GM12878 (cell line): ENCODE measurements around the gene CHAD. TPM values are rescaled to one million over a fixed set of nuclear protein-coding genes. Genes with fewer than 3 reads are reported as not detected.

Experiments
- ATAC-seq: fragments of 200-7000 bp; cut with Tn5 transposase; 3 replicates; pipeline ENCODE4 v1.9.1; 2020; ENCODE audit warnings: mild to moderate bottlenecking, moderate library complexity
- BruUV-seq: library from RNA; stranded (reverse); fragments of 400-500 nt; replicated peaks from 2 replicates; lab custom pipeline; 2021; lab: Mats Ljungman, UMichigan
- CTCF ChIA-PET: fragments of 300-600 bp; sonication (Branson Sonifier 250); formaldehyde crosslinking; extraction: SDS; loops from one replicate; lab custom pipeline; 2021; ENCODE audit warnings: inconsistent platforms; lab: Yijun Ruan, JAX
- POLR2A ChIA-PET: fragments of 350-600 bp; formaldehyde crosslinking; extraction: SDS; loops from one replicate; lab custom pipeline; 2021; ENCODE audit warnings: inconsistent platforms; lab: Charles Lee
- RAD21 ChIA-PET: fragments of 300-600 bp; sonication (Branson Sonifier 250); formaldehyde crosslinking; loops from one replicate; lab custom pipeline; 2023; ENCODE audit warnings: antibody characterized with exemption; ENCODE audit not compliant: unreplicated experiment; lab: Charles Lee
- SMC1A ChIA-PET: fragments of 300-600 bp; sonication (Branson Sonifier 250); formaldehyde crosslinking; loops from one replicate; lab custom pipeline; 2023; ENCODE audit not compliant: unreplicated experiment, uncharacterized antibody; lab: Charles Lee
- DNase-seq: peaks from one replicate; pipeline ENCODE4 v3.0.0-alpha.2; 2011; ENCODE audit warnings: low read depth, low spot score
- FAIRE-seq: peaks from 3 replicates; lab custom pipeline; 2011; peaks lifted over from hg19 to GRCh38; lab: Jason Lieb, UNC
- H2AFZ ChIP-seq: 2 replicates; pipeline ENCODE4 v1.6.0; 2011; ENCODE audit warnings: low read depth, low read length, control low read depth; ENCODE audit not compliant: control insufficient read depth
- H3K27ac ChIP-seq: 2 replicates; pipeline ENCODE4 v1.5.1; 2011; ENCODE audit warnings: control low read depth; ENCODE audit not compliant: control insufficient read depth, insufficient read depth
- H3K27me3 ChIP-seq, 2 experiments: replicated peaks in 1 of 2; 2 replicates each; pipeline versions ENCODE4 v1.6.0 to v1.6.1; 2011; ENCODE audit warnings: low read length in 1 of 2; ENCODE audit not compliant: control insufficient read depth in 2 of 2, insufficient read depth in 2 of 2
- H3K36me3 ChIP-seq, 2 experiments: 2 replicates each; pipeline ENCODE4 v1.5.1; 2011; ENCODE audit warnings: low read length in 1 of 2; ENCODE audit not compliant: control insufficient read depth in 2 of 2, insufficient read depth in 2 of 2
- H3K4me1 ChIP-seq: 2 replicates; pipeline ENCODE4 v1.6.1; 2011; ENCODE audit warnings: mild to moderate bottlenecking, low read length, moderate library complexity, mixed read lengths; ENCODE audit not compliant: control insufficient read depth, insufficient read depth
- H3K4me2 ChIP-seq: 2 replicates; pipeline ENCODE4 v1.6.0; 2011; ENCODE audit warnings: control low read depth; ENCODE audit not compliant: control insufficient read depth, insufficient read depth
- H3K4me3 ChIP-seq: fragments of 200-600 bp; sonication (generic); 2 replicates; pipeline ENCODE4 v1.5.1; 2016
- H3K79me2 ChIP-seq: 2 replicates; pipeline ENCODE4 v1.6.0; 2011; ENCODE audit warnings: low read length; ENCODE audit not compliant: control insufficient read depth, insufficient read depth
- H3K9ac ChIP-seq: 2 replicates; pipeline ENCODE4 v1.8.0; 2011; ENCODE audit warnings: low read length, control low read depth, mixed read lengths; ENCODE audit not compliant: control insufficient read depth, insufficient read depth
- H3K9me3 ChIP-seq: replicated peaks from 3 replicates; pipeline ENCODE4 v1.5.1; 2011; ENCODE audit warnings: mild to moderate bottlenecking, low read length; ENCODE audit not compliant: control insufficient read depth, insufficient read depth
- H4K20me1 ChIP-seq: 2 replicates; pipeline ENCODE4 v1.6.0; 2011; ENCODE audit not compliant: control insufficient read depth, insufficient read depth
- FOXM1 ChIP-seq: IDR thresholded peaks from 2 replicates; pipeline ENCODE4 v1.6.1; 2012; ENCODE audit warnings: low read depth, mild to moderate bottlenecking, inconsistent platforms, low read length, moderate library complexity
- NFIC ChIP-seq: IDR thresholded peaks from 2 replicates; pipeline ENCODE4 v1.6.1; 2012; ENCODE audit warnings: low read depth, mild to moderate bottlenecking, inconsistent platforms, low read length, moderate library complexity
- PAX5 ChIP-seq: IDR thresholded peaks from 2 replicates; pipeline ENCODE4 v1.6.1; 2011; ENCODE audit warnings: low read depth, low read length, borderline replicate concordance
- PBX3 ChIP-seq: IDR thresholded peaks from 2 replicates; pipeline ENCODE4 v1.6.1; 2011; ENCODE audit warnings: mild to moderate bottlenecking, low read depth, low read length, moderate library complexity; ENCODE audit not compliant: insufficient replicate concordance
- PKNOX1 ChIP-seq: fragments of 450-650 bp; IDR thresholded peaks from 2 replicates; pipeline ENCODE4 v1.6.1; 2016; ENCODE audit warnings: mild to moderate bottlenecking
- SPI1 ChIP-seq: IDR thresholded peaks from 2 replicates; pipeline ENCODE4 v1.6.1; 2011; ENCODE audit warnings: low read depth, mild to moderate bottlenecking, low read length, moderate library complexity, borderline replicate concordance; ENCODE audit not compliant: insufficient read depth
- WGBS: methylation state at CpG from one replicate; pipeline ENCODE4 v1.1.6; 2016; ENCODE audit warnings: low lambda C conversion rate; ENCODE audit not compliant: insufficient replicate concordance, insufficient coverage; ENCODE audit errors: missing lambda C conversion rate; 5-methylcytosine and 5-hydroxymethylcytosine counted together
- in situ Hi-C: fragments of 300-500 bp; cut with MboI; formaldehyde crosslinking; loops from 9 replicates; pipeline ENCODE4 v1.14.3; 2018; ENCODE audit warnings: mixed read lengths
- intact Hi-C: fragments of 100-400 bp; cut with micrococcal nuclease; formaldehyde crosslinking; loops from one replicate; pipeline ENCODE4 v1.14.2; 2022; ENCODE audit not compliant: unreplicated experiment
- polyA plus RNA-seq, 11 experiments: library from polyadenylated mRNA; depleted of rRNA in 4 of 11; unstranded in 6 of 11; stranded (reverse) in 5 of 11; fragments of >200 nt; fragmentation: Nextera tagmentation in 4 of 11; fragmentation: Illumina TruSeq in 1 of 11; extraction: Ambion mirVana in 4 of 11; extraction: Trizol in 1 of 11; gene quantifications; 1 replicate in 1 of 11; 2 replicates in 10 of 11; pipeline versions ENCODE4 v1.2.1 to v1.2.3, GENCODE V29; 2011 to 2016; ENCODE audit warnings: inconsistent platforms in 2 of 11, missing spikeins in 2 of 11, low read depth in 1 of 11
- total RNA-seq, 4 experiments: library from RNA; depleted of rRNA in 3 of 4; stranded (reverse); fragments of >200 nt in 3 of 4; fragmentation: Illumina TruSeq in 1 of 4; extraction: Trizol in 1 of 4; gene quantifications; 2 replicates each; pipeline versions ENCODE4 v1.2.1 to v1.2.3, GENCODE V29; 2013 to 2021

The CHAD gene
- total and polyA plus RNA-seq, 10 of the 15 experiments (the other 5 are each of a cell fraction or from before 2014, with no cell fraction given): 0.06 TPM; not detected in 9

GRCh38 chr17:50423553-50424159 is 45.0 kb downstream of the CHAD start:
- POLR2A ChIA-PET: no interaction called here
- SMC1A ChIA-PET: no interaction called here
- CTCF ChIA-PET: interaction anchor here (4.5 kb wide), 1 partner anchor 26 kb away, joined by 45 read pairs; the partner anchor contains the start of gene LRRC59
- no peaks in the 10 kb centered on the region for H3K27me3 ChIP-seq
- no peaks in the 10 kb centered on the region for H4K20me1 ChIP-seq
- H3K4me2 ChIP-seq: no peak overlapping the region
- H3K27ac ChIP-seq: no peak overlapping the region
- H3K4me1 ChIP-seq: peaks cover 29% of the 10 kb centered on the region
- peaks cover 6% of the 10 kb centered on the region for H3K79me2 ChIP-seq
- FAIRE-seq: no peak
- RAD21 ChIA-PET: no interaction called here
- no peak overlapping the region for H3K4me3 ChIP-seq
- BruUV-seq: no TSS peak
- ATAC-seq: no peak
- no peaks in the 10 kb centered on the region for H3K36me3 ChIP-seq
- DNase-seq: no peak
- intact Hi-C loops: no loop called here
- H2AFZ ChIP-seq: no peak overlapping the region
- H3K9me3 ChIP-seq: no peaks in the 10 kb centered on the region
- in situ Hi-C loops: no loop called here
- no peak overlapping the region for H3K9ac ChIP-seq
- WGBS: 85% methylated on average over 6 of the region's 6 CpGs
- TF ChIP-seq PAX5: no peak
- TF ChIP-seq NFIC: no peak
- peak; percentile 69 for TF ChIP-seq PKNOX1
- TF ChIP-seq FOXM1: no peak
- TF ChIP-seq PBX3: peak; percentile 66
- TF ChIP-seq SPI1: peak; percentile 8; the same call in 1 of the 2 replicates
